GM12878 (cell line): Measurements from ENCODE around the gene COG1.

Experiments
- CTCF ChIP-seq, 3 experiments: IDR thresholded peaks in 2 of 3; conservative IDR thresholded peaks in 1 of 3; 2 replicates each; pipeline ENCODE4 v1.5.1; 2011; ENCODE audit warnings: low read depth in 3 of 3, low read length in 3 of 3, mild to moderate bottlenecking in 3 of 3, control low read depth in 2 of 3, moderate library complexity in 2 of 3, inconsistent platforms in 1 of 3, mixed read lengths in 1 of 3; ENCODE audit not compliant: control insufficient read depth in 2 of 3, insufficient read depth in 1 of 3; ENCODE audit errors: extremely low read depth in 1 of 3
- E4F1 ChIP-seq: fragments of 450-650 bp; IDR thresholded peaks from 2 replicates; pipeline ENCODE4 v1.6.1; 2018; ENCODE audit warnings: borderline replicate concordance, mild to moderate bottlenecking; ENCODE audit not compliant: partially characterized antibody
- EGR1 ChIP-seq, 2 experiments: IDR thresholded peaks; 1 replicate in 1 of 2; 2 replicates in 1 of 2; pipeline ENCODE4 v1.6.1; 2011 to 2012; ENCODE audit warnings: low read depth in 2 of 2, low read length in 2 of 2, borderline replicate concordance in 1 of 2, mild to moderate bottlenecking in 1 of 2, moderate library complexity in 1 of 2
- EP300 ChIP-seq, 2 experiments: fragments of 150-350 bp in 1 of 2; IDR thresholded peaks; 2 replicates each; pipeline ENCODE4 v1.6.1; 2011 to 2012; ENCODE audit warnings: low read depth in 2 of 2, low read length in 2 of 2, borderline replicate concordance in 1 of 2, improper control_type of control experiment in 1 of 2, inconsistent platforms in 1 of 2; ENCODE audit not compliant: control insufficient read depth in 1 of 2
- EZH2 ChIP-seq: IDR thresholded peaks from 2 replicates; pipeline ENCODE4 v1.6.1; 2012; ENCODE audit warnings: low read depth, mild to moderate bottlenecking, control low read depth, inconsistent platforms, low read length, borderline replicate concordance; ENCODE audit not compliant: control insufficient read depth
- HDAC2 ChIP-seq: fragments of 200-600 bp; sonication (generic); IDR thresholded peaks from 2 replicates; pipeline ENCODE4 v1.6.1; 2017
- JUNB ChIP-seq: IDR thresholded peaks from 2 replicates; pipeline ENCODE4 v1.6.1; 2016; ENCODE audit warnings: antibody characterized with exemption, mild to moderate bottlenecking
- MXI1 ChIP-seq: fragments of 150-350 bp; IDR thresholded peaks from 2 replicates; pipeline ENCODE4 v1.6.1; 2011; ENCODE audit warnings: low read depth, mild to moderate bottlenecking, inconsistent platforms, low read length, improper control_type of control experiment
- NFYB ChIP-seq: IDR thresholded peaks from 2 replicates; pipeline ENCODE4 v1.6.1; 2011; ENCODE audit warnings: low read depth, mild to moderate bottlenecking, low read length, improper control_type of control experiment, moderate library complexity; ENCODE audit not compliant: insufficient read depth
- POLR2A ChIP-seq: IDR thresholded peaks from 2 replicates; pipeline ENCODE4 v1.6.1; 2011; ENCODE audit warnings: low read depth, mild to moderate bottlenecking, low read length
- SIN3A ChIP-seq: IDR thresholded peaks from 2 replicates; pipeline ENCODE4 v1.6.1; 2012; ENCODE audit warnings: low read depth, low read length, improper control_type of control experiment
- SMARCA5 ChIP-seq: fragments of 450-650 bp; IDR thresholded peaks from 2 replicates; pipeline ENCODE4 v1.6.1; 2017; ENCODE audit warnings: mild to moderate bottlenecking
- ZBTB40 ChIP-seq: fragments of 450-650 bp; IDR thresholded peaks from 2 replicates; pipeline ENCODE4 v1.6.1; 2016; ENCODE audit warnings: mild to moderate bottlenecking, moderate library complexity, borderline replicate concordance

- TF ChIP-seq SIN3A (no peak), EZH2 (no peak), MXI1 (no peak), POLR2A (no peak), NFYB (no peak), E4F1 (no peak), EP300 (IDR thresholded peaks at IDR 0.05; ENCODE audit: borderline replicate concordance in 1 of 2, control insufficient read depth in 1 of 2, low read depth in 2 of 2, low read length in 2 of 2) (no peak), CTCF (IDR thresholded peaks at IDR 0.05 in 2 of 3, conservative IDR thresholded peaks at IDR 0.05 in 1 of 3; ENCODE audit: control insufficient read depth in 2 of 3, extremely low read depth in 1 of 3, insufficient read depth in 1 of 3, low read depth in 3 of 3, low read length in 3 of 3) (no peak), JUNB (no peak), HDAC2 (no peak), ZBTB40 (no peak), EGR1 (IDR thresholded peaks at IDR 0.05; ENCODE audit: borderline replicate concordance in 1 of 2, low read depth in 2 of 2, low read length in 2 of 2) (no peak), SMARCA5 (no peak)
These were observed 5.5 kb downstream of the COG1 start for GRCh38 chr17:73198201-73198929.
